GM13976 (cell line): ENCODE results near the gene RTP3.

Experiments used
- DNase-seq: peaks from one replicate; pipeline ENCODE4 v3.0.0; 2012; ENCODE audit warnings: low spot score
- CTCF ChIP-seq: IDR thresholded peaks from 2 replicates; pipeline ENCODE4 v1.5.1; 2012; ENCODE audit warnings: borderline replicate concordance, mild to moderate bottlenecking; ENCODE audit not compliant: insufficient read depth; ENCODE audit errors: extremely low read depth, missing control alignments, control extremely low read depth
- in situ Hi-C: fragments of 300-500 bp; cut with MboI; formaldehyde crosslinking; loops from one replicate; pipeline ENCODE4 v1.12.0; 2022; ENCODE audit warnings: low sequenced_read_pairs, mixed read lengths, inconsistent platforms; ENCODE audit not compliant: unreplicated experiment

RTP3 gene

GRCh38 chr3:46483825-46484224 lies 14.0 kb upstream of the RTP3 start:
- in situ Hi-C loops, result no loop called here
- no peak for TF ChIP-seq CTCF
- DNase-seq, result no peak

GRCh38 chr3:46484388-46484787 lies 13.4 kb upstream of the RTP3 start:
- in situ Hi-C loops, result no loop called here
- no peak for DNase-seq
- TF ChIP-seq CTCF, result no peak

GRCh38 chr3:46484911-46485778 lies 12.6 kb upstream of the RTP3 start:
- TF ChIP-seq CTCF, result no peak
- DNase-seq, result no peak
- in situ Hi-C loops, result no loop called here

- no peak for DNase-seq
- in situ Hi-C loops, result no loop called here
- TF ChIP-seq CTCF, result no peak
These were observed 12.0 kb upstream of the RTP3 start for GRCh38 chr3:46485779-46486175.

- in situ Hi-C loops, result no loop called here
- TF ChIP-seq CTCF, result peak; percentile 100
- peak; percentile 95 for DNase-seq
These were observed 8.9 kb upstream of the RTP3 start for GRCh38 chr3:46488735-46489361.

- in situ Hi-C loops, result no loop called here
- no peak for DNase-seq
- TF ChIP-seq CTCF, result no peak
These were observed 8.4 kb upstream of the RTP3 start for GRCh38 chr3:46489381-46489780.
